Measurements from ENCODE around the gene CACNA2D3.
"Not testable (repeated sequence)": the region's sequence is repeated elsewhere in the genome, so short reads cannot be mapped to it uniquely, and the experiment has no call there.

Gene CACNA2D3

GRCh38 chr3:54390582-54390981, 268.2 kb downstream of the CACNA2D3 start:
- no peak for DNase-seq

DNA sequence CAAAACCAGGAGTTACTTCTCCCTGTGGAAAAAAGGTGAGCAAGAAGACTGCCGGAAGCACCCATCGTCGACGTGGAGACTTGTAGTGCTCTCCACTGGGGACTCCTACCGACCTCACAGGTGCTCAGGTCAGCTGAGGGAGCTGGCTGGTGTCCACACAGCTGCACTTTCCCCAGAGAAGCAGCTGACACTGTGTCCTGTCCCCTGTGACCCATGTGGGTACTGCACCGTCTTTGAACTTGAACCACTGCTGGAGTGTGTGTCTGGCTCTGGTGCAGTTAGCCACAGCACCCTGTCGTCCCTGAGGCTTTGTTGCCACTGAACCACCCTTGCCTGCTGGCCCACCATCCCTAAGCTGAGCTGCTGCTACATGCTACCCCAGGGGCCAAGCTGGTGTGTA, 270.8 kb downstream of the CACNA2D3 start:
- no peak for DNase-seq

GRCh38 chr3:54408328-54408727, 286.0 kb downstream of the CACNA2D3 start:
- no peak for DNase-seq

- no peak for DNase-seq
Observed at GRCh38 chr3:54421943-54422342, 299.6 kb downstream of the CACNA2D3 start.

DNA sequence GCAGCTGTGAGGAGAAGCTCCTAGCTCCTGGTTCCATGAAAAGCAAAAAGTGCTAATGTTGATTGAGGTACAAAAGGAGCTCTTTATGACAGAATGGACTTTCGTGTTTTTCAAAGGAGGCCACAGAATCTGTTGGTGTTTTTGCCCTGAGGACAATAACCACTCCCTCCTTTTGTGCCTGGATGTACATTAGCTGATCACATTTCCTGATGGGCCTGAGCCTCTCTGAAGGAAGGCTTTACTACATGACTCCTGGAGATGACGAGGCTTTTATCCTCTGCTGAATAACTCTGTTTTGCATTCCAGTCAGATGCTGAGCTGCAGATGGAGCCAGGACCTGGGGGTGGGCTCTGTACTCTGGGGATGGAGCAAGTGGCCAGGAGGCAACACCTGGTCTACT, 301.9 kb downstream of the CACNA2D3 start:
- DNase-seq, result no peak

DNA sequence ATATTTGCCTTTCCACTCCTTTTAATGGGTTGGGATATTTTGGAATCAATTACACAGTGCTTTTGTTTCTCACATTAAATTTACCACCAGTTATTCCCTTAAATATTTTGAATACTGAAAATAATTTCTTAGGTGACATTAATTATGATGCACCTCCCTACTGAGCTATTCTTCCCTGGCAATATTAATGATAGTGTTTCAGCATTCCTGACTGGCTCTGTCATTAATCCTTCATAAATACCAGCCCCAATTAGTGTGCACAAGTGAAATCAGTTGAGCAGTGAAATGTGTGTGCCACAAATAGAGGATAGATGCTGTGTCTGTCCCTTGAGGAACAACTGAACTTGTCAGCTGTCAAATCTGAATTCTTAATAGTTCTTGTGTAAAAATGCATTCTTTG, 304.0 kb downstream of the CACNA2D3 start:
- no peak for DNase-seq

- DNase-seq, result no peak
Observed at GRCh38 chr3:54427501-54427900, 305.1 kb downstream of the CACNA2D3 start.

DNA sequence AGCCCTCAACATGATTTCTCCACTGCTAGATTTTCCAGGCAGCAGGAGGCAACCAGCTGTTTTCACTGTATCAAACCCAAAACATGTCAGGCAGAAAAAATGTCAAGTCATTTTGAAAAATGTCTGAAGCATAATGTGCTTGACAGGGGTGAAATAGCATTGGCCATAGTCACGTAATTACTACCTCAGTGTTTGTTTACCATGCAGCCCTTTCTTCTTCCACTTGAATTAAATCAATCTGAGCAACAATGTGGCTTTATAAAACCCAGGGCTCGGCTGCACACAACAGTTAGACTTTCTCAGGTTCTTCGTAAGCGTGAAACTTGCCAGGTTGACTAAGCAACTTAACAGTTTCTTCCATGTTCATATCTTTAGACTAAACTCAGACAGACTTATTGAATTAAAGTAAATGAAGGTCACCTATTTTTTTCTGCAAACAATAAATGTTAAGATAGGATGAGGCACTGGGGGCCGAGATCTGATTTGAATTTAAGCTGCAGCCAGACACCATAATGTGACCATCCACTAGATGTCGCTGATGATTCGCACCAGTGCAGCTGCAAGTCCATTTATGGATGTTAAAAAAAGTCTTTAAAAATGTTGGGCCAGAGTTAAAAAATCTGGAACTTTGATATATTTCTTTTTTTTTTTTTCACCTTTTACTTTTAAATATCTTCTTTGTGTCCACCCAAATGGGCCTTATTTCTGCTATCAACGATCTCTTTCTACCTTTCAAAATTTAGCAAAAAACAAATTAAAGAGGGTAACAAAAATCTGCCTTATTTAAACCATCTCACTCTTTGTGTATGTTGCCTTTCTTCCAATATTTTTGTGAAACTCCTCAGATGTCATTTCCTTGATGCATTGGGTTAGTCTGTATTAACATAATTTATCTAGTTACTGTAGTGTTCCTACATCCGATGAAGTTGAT, 305.9 kb downstream of the CACNA2D3 start:
- DNase-seq, result no peak

- no peak for DNase-seq
Observed at GRCh38 chr3:54432975-54433374, 310.6 kb downstream of the CACNA2D3 start.

GRCh38 chr3:54433846-54434245, 311.5 kb downstream of the CACNA2D3 start:
- no peak for DNase-seq

- DNase-seq, result no peak
Observed at GRCh38 chr3:54434756-54435155, 312.4 kb downstream of the CACNA2D3 start.

DNA sequence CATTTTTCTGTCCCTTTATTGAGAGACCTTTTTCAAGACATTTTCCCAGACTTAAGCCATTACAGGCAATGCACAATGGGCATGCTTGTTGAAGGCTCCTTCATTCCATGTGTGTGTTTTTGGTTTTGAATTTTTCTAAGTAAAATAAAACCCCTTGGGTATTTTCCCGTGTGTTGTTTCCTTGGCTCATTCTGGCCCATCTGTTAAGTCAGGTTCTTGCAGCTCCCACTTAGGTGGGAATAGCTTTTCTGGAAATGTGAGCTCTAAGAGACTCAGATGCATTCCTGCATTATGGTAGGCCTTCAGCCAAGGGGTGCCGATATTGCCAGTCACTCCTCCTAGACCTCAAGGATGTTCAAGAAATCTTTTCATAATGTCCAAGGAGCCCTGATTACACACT, 314.9 kb downstream of the CACNA2D3 start:
- no peak for DNase-seq

- no peak for DNase-seq
Observed at GRCh38 chr3:54443561-54444161, 321.3 kb downstream of the CACNA2D3 start.

DNA sequence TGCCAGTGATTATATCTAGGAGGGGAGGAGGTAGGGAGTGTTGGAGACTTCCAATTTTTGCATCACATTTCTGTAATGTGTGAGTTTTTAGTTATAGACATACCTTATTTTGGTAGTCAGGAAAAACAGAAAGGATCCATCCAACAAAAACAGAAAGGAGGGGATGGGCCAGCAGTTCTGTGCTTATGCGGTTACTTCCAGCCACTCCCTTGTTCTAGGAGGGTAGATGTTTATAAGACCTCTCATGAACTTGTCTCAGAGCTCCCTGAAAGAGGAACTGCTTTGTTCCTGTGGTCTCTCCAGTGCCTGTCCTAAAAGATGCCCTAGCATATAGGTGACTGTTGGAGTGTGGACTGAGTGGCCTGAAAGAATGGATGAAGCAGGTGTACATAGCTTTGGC, 323.3 kb downstream of the CACNA2D3 start:
- DNase-seq, result no peak

GRCh38 chr3:54447427-54447826, 325.1 kb downstream of the CACNA2D3 start:
- no peak for DNase-seq

DNA sequence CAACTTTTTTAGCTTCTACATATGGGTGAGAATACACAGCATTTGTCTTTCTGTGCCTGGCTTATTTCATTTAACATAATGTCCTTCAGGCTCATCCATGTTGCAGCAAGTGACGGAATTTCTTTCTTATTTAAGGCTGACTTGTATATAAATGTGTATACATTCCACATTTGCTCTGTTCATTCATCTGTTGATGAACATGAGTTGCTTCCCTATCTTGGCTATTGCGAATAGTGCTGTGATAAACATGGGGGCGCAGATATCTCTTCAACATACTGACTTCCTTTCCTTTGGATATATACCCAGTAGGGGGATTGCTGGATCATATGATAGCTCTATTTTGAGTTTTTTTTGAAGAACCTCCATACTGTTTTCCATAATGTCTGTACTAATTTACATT, 332.5 kb downstream of the CACNA2D3 start:
- no peak for DNase-seq

DNA sequence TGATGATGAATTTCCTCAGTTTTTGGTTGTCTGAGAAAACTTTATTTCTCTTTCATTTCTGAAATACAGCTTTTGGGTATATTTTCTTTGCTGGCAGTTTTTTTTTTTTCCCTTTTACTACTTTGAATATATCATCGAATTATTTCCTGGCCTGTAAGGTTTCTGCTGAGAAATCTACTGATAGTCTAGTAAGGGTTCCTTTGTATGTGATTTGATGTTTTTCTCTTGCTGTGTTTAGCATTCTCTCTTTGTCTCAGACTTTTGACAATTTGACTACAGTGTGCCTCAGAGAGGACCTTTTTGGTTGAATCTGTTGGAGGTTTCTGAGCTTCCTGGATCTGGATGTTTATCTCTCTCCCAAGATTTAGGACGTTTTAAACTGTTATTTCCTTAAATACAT, 336.0 kb downstream of the CACNA2D3 start:
- no peak for DNase-seq

GRCh38 chr3:54464554-54464953, 342.2 kb downstream of the CACNA2D3 start:
- not testable (repeated sequence) for DNase-seq

GRCh38 chr3:54476891-54477290, 354.5 kb downstream of the CACNA2D3 start:
- no peak for DNase-seq

- no peak for DNase-seq
Observed at GRCh38 chr3:54481606-54482365, 359.4 kb downstream of the CACNA2D3 start.

DNA sequence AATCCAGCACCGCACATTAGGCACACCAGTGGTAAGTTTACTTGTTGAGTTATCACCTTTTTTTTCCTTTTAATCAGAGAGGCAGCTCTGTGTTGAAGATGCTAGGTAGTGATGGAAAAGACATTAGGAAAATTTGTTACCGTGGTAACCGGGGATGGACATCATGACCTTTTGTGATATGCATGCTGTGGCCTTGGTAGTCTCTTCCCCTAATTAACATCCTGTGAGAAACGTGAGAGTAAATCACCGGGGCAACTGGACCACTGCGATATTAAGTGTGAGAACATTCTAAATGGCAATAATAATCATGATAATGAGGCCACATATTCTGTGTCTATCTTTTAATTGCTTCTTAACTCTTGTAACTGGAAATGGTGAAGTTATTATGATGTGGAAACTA, 362.0 kb downstream of the CACNA2D3 start:
- no peak for DNase-seq

GRCh38 chr3:54486317-54486716, 364.0 kb downstream of the CACNA2D3 start:
- DNase-seq, result no peak

- DNase-seq, result no peak
Observed at GRCh38 chr3:54488297-54488696, 365.9 kb downstream of the CACNA2D3 start.

- DNase-seq, result no peak
Observed at GRCh38 chr3:54494209-54494608, 371.9 kb downstream of the CACNA2D3 start.

All from stimulated activated naive CD4-positive, alpha-beta T cell treated with Interleukin-2 at 50 U/mL for 16 hours (primary cell).